ENCODE data around the gene PGLYRP1.

- TF ChIP-seq CTCF (IDR thresholded peaks at IDR 0.05) (no peak), POLR2A (IDR thresholded peaks at IDR 0.05) (no peak), POLR2AphosphoS5 (IDR thresholded peaks at IDR 0.05) (no peak)
Observed at GRCh38 chr19:46035546-46035945, 12.7 kb upstream of the PGLYRP1 start.
